GM23248 (cell line): ENCODE measurements around the gene KCTD12. TPM values are rescaled to one million over a fixed set of nuclear protein-coding genes. Genes with fewer than 3 reads are reported as not detected.

ENCODE experiments used
- DNase-seq: peaks from one replicate; pipeline ENCODE4 v3.0.0-alpha.2; 2015
- H2AFZ ChIP-seq: fragments of 200-600 bp; sonication (generic); 2 replicates; pipeline ENCODE4 v1.6.1; 2016; ENCODE audit warnings: antibody characterized with exemption
- H3F3A ChIP-seq: fragments of 200-600 bp; sonication (generic); 2 replicates; pipeline ENCODE4 v1.6.1; 2016; ENCODE audit warnings: mild to moderate bottlenecking, antibody characterized with exemption, mixed run types; ENCODE audit not compliant: insufficient read depth
- H3K27ac ChIP-seq: fragments of 200-600 bp; sonication (generic); 2 replicates; pipeline ENCODE4 v1.5.1; 2016; ENCODE audit warnings: mild to moderate bottlenecking
- H3K27me3 ChIP-seq: fragments of 200-600 bp; sonication (generic); replicated peaks from 2 replicates; pipeline ENCODE4 v1.6.1; 2016; ENCODE audit warnings: mild to moderate bottlenecking; ENCODE audit not compliant: insufficient read depth
- H3K36me3 ChIP-seq: fragments of 200-600 bp; sonication (generic); 2 replicates; pipeline ENCODE4 v1.6.1; 2016; ENCODE audit warnings: low read depth, mild to moderate bottlenecking
- H3K4me1 ChIP-seq: fragments of 200-600 bp; sonication (generic); 2 replicates; pipeline ENCODE4 v1.6.1; 2016; ENCODE audit warnings: mild to moderate bottlenecking; ENCODE audit not compliant: insufficient read depth
- H3K4me2 ChIP-seq: fragments of 200-600 bp; sonication (generic); one replicate; pipeline ENCODE4 v1.6.1; 2016; ENCODE audit warnings: mild to moderate bottlenecking; ENCODE audit not compliant: unreplicated experiment
- H3K4me3 ChIP-seq: fragments of 200-600 bp; sonication (generic); 2 replicates; pipeline ENCODE4 v1.5.1; 2016; ENCODE audit warnings: mild to moderate bottlenecking
- H3K79me2 ChIP-seq: fragments of 200-600 bp; sonication (generic); 2 replicates; pipeline ENCODE4 v1.6.1; 2016; ENCODE audit warnings: mild to moderate bottlenecking; ENCODE audit not compliant: insufficient read depth
- H3K9ac ChIP-seq: fragments of 200-600 bp; sonication (generic); 2 replicates; pipeline ENCODE4 v1.6.1; 2016; ENCODE audit warnings: mild to moderate bottlenecking
- H3K9me2 ChIP-seq: fragments of 200-600 bp; sonication (generic); 2 replicates; pipeline ENCODE4 v1.6.1; 2016; ENCODE audit warnings: mixed run types, mild to moderate bottlenecking, moderate library complexity; ENCODE audit not compliant: insufficient read depth
- H3K9me3 ChIP-seq: fragments of 200-600 bp; sonication (generic); one replicate; pipeline ENCODE4 v1.6.1; 2017; ENCODE audit warnings: low read depth
- H4K20me1 ChIP-seq: fragments of 200-600 bp; sonication (generic); 2 replicates; pipeline ENCODE4 v1.6.0; 2016; ENCODE audit not compliant: insufficient read depth
- EZH2 ChIP-seq: fragments of 200-600 bp; sonication (generic); IDR thresholded peaks from 2 replicates; pipeline ENCODE4 v1.6.1; 2018; ENCODE audit warnings: antibody characterized with exemption, mild to moderate bottlenecking; ENCODE audit not compliant: insufficient read depth, poor library complexity, severe bottlenecking
- EZH2phosphoT487 ChIP-seq: fragments of 200-600 bp; sonication (generic); IDR thresholded peaks from 2 replicates; pipeline ENCODE4 v1.6.1; 2018; ENCODE audit warnings: antibody characterized with exemption, moderate library complexity, mild to moderate bottlenecking, low read depth; ENCODE audit not compliant: insufficient read depth
- WGBS, 2 experiments: methylation state at CpG; one replicate each; pipeline ENCODE4 v1.1.6; 2015 to 2017; ENCODE audit warnings: low lambda C conversion rate in 2 of 2, low coverage in 1 of 2; ENCODE audit errors: missing lambda C conversion rate in 2 of 2; 5-methylcytosine and 5-hydroxymethylcytosine counted together
- in situ Hi-C: fragments of 300-500 bp; cut with MboI; formaldehyde crosslinking; loops from 2 replicates; pipeline ENCODE4 v1.15.0; 2020
- polyA plus RNA-seq: library from polyadenylated mRNA; unstranded; fragments of >200 nt; fragmentation: Nextera tagmentation; extraction: Ambion mirVana; gene quantifications from 2 replicates; pipeline ENCODE4 v1.2.1, GENCODE V29; 2016
- total RNA-seq: library from RNA; depleted of rRNA; stranded (reverse); fragments of >200 nt; shearing (Covaris generic); gene quantifications from 2 replicates; pipeline ENCODE4 v1.2.3, GENCODE V29; 2014; rRNA removed

KCTD12 gene
- total RNA-seq (26.4 and 30.4 TPM in 2 replicates), polyA plus RNA-seq (4.0 and 4.5 TPM in 2 replicates)

DNA sequence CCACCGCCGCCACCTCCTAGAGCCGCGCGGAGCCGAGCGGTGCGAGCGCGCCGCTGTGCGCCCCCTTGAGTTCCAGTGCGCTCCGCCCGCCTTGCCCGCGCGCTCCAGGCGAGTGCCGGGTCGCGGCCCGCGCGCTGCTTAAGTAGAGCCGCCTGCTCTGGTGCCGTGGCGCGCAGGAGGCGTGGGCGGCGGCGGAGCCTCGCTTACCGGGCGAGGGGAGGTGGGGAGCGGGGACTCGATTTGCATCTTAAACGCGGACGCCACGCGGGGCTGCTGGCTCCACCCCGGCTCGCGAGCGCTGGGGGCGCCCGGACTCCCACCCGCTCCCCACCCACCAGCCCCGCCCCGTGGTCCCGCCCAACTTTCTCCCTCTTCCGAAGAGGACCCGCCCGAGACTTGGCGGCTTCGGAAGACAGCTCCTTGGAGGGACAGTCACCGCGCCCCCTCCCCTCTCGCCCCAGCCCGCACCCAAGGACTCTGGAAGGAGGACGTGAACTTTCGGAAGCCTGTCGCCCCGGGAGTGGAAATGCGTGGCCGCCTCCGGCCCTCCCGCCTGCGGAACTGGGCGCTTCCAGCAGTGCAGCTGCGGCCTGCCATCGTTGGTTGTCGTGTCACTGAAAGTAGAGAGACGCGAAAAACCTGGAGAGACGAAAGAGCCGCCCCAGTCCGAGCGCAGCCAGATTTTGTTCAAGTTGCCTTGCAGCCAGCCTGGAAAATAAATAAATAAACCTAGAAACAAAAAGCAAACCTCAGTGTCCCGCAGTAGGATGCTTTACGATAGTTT, at the start of gene KCTD12:
KCTD12 (minus strand) TSS at position 114 of the 784 bp plus-strand sequence. CDS start 257 bp downstream, outside the sequence.
- WGBS, 2 experiments: 1 to 2% methylated on average over 44 to 51 of the region's 83 CpGs
- no peak for TF ChIP-seq EZH2phosphoT487
- TF ChIP-seq EZH2: no peak
- no peaks in the 10 kb centered on the region for H3K9me3 ChIP-seq
- H3K27me3 ChIP-seq: no peaks in the 10 kb centered on the region
- H3K79me2 ChIP-seq: peaks cover 21% of the 10 kb centered on the region
- H3F3A ChIP-seq: peaks cover 41% of the 10 kb centered on the region
- H3K9me2 ChIP-seq: no peaks in the 10 kb centered on the region
- in situ Hi-C loops: no loop called here
- H3K4me3 ChIP-seq: peak within 1 kb of the TSS; percentile 73
- H3K9ac ChIP-seq: peak within 1 kb of the TSS; percentile 65
- no peaks in the 10 kb centered on the region for H4K20me1 ChIP-seq
- peak; percentile 92 for DNase-seq
- peak within 1 kb of the TSS; percentile 95 for H3K4me2 ChIP-seq
- peak within 1 kb of the TSS; percentile 88 for H2AFZ ChIP-seq
- no peaks in the 10 kb centered on the region for H3K36me3 ChIP-seq
- H3K4me1 ChIP-seq: peaks cover 42% of the 10 kb centered on the region
- peak within 1 kb of the TSS; percentile 53 for H3K27ac ChIP-seq

DNA sequence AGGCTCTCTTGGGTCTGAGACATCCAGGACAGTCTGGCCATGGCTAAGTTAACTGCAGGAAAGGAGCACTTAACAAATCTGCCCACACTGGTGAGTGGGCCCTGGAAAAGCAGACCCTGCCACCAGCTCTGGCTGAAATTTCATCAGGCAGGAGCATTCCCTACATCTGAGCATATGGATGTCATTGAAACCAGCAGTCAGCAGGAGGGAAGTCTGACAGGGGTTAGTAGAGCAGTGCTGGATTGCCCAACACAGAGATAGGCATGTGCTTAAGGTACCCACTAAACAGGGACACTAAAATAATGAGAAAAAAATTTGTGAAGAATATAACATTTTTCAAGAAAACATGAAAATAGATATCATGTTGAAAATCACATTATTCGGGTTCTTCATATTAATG, 48.5 kb upstream of the KCTD12 start:
- peaks cover 34% of the 10 kb centered on the region for H3F3A ChIP-seq
- no peaks in the 10 kb centered on the region for H3K36me3 ChIP-seq
- no peak overlapping the region for H3K4me2 ChIP-seq
- WGBS, 2 experiments: 91 to 97% methylated on average over 1 of the region's 1 CpG
- H3K9me3 ChIP-seq: no peaks in the 10 kb centered on the region
- H3K4me3 ChIP-seq: no peak overlapping the region
- no peak overlapping the region for H3K9ac ChIP-seq
- DNase-seq: peak; percentile 17
- no peaks in the 10 kb centered on the region for H3K79me2 ChIP-seq
- no peaks in the 10 kb centered on the region for H3K9me2 ChIP-seq
- H3K4me1 ChIP-seq: peaks cover 31% of the 10 kb centered on the region
- no peaks in the 10 kb centered on the region for H4K20me1 ChIP-seq
- H2AFZ ChIP-seq: no peak overlapping the region
- TF ChIP-seq EZH2phosphoT487: no peak
- no peak for TF ChIP-seq EZH2
- H3K27ac ChIP-seq: no peak overlapping the region
- in situ Hi-C loops: no loop called here
- H3K27me3 ChIP-seq: no peaks in the 10 kb centered on the region

DNA sequence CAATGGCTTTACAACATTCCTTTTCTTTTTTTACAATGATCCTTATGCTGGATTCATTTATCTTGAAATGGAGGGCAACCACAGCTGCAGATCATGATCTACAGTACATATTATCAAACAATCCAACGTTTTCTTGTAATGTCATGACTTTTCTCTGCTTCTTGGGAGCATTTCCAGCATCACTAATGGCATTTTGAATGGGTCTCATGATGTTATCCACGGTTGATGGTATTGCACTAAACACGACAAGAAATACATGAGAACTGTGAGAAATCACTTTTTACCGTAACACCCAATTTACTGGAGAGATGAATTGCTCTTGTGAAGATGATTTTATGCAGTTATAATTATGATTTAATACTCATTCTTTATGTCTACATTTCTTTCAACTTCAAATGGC, 45.9 kb upstream of the KCTD12 start:
- no peak overlapping the region for H3K4me3 ChIP-seq
- H3K4me1 ChIP-seq: 0 out of 2 replicates have a peak, but pooled peaks cover 7% of the 10 kb centered on the region
- in situ Hi-C loops: no loop called here
- no peak for TF ChIP-seq EZH2
- TF ChIP-seq EZH2phosphoT487: no peak
- no peaks in the 10 kb centered on the region for H4K20me1 ChIP-seq
- no peaks in the 10 kb centered on the region for H3K79me2 ChIP-seq
- H3K27me3 ChIP-seq: no peaks in the 10 kb centered on the region
- WGBS, 2 experiments: 63 to 64% methylated on average over 4 of the region's 4 CpGs
- H3K9ac ChIP-seq: no peak overlapping the region
- no peaks in the 10 kb centered on the region for H3K36me3 ChIP-seq
- H3F3A ChIP-seq: peaks cover 11% of the 10 kb centered on the region
- H3K27ac ChIP-seq: no peak overlapping the region
- no peak for DNase-seq
- H3K9me2 ChIP-seq: no peaks in the 10 kb centered on the region
- H3K9me3 ChIP-seq: no peaks in the 10 kb centered on the region
- H2AFZ ChIP-seq: no peak overlapping the region
- no peak overlapping the region for H3K4me2 ChIP-seq

DNA sequence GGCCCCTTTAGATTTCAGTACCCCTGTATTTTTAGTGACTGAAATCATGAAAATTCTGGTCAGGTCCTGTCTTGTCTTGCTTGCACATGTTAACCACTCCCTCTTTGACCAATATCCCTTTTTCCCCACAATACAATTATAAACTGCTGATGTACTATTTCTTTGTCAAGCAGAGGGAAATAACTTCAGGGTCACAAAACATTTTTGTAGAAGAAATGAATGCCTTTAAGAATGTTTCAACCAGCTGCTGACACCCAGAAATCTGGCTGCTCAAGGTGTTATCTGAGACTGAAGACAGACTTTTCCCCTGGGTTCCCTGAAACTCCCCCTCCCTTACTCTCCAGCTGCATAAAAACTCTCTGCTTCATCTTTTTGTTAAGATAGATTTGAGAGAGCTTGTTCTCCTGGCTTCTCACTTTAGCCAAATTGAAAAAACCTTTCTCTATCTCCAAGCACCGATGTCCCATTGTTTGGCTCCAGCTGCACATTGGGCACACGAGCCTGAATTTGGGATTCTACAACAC, 43.7 kb upstream of the KCTD12 start:
- no peak overlapping the region for H3K4me2 ChIP-seq
- H3K79me2 ChIP-seq: no peaks in the 10 kb centered on the region
- DNase-seq: no peak

More for the DNA sequence above, 43.7 kb upstream of the KCTD12 start:
- Histone ChIP-seq H3K4me3 (no peak overlapping the region), H4K20me1 (no peaks in the 10 kb centered on the region), H3F3A (no peaks in the 10 kb centered on the region), H3K27ac (no peak overlapping the region), H3K36me3 (no peaks in the 10 kb centered on the region), H2AFZ (no peak overlapping the region), H3K27me3 (no peaks in the 10 kb centered on the region), H3K9me2 (no peaks in the 10 kb centered on the region), H3K9me3 (no peaks in the 10 kb centered on the region), H3K4me1 (no peaks in the 10 kb centered on the region), H3K9ac (no peak overlapping the region)
- in situ Hi-C loops: no loop called here
- 50 to 57% methylated on average over 2 of the region's 2 CpGs for WGBS, 2 experiments
- TF ChIP-seq EZH2phosphoT487: no peak
- no peak for TF ChIP-seq EZH2
